Measurements from ENCODE around the gene SRI.

Gene SRI

GRCh38 chr7:88200261-88200660, 19.6 kb downstream of the SRI start:
- DNase-seq (ENCODE audit: low read depth) = no peak
- no peak overlapping the region for H3K4me3 ChIP-seq (ENCODE audit: low read depth, low read length)

DNA sequence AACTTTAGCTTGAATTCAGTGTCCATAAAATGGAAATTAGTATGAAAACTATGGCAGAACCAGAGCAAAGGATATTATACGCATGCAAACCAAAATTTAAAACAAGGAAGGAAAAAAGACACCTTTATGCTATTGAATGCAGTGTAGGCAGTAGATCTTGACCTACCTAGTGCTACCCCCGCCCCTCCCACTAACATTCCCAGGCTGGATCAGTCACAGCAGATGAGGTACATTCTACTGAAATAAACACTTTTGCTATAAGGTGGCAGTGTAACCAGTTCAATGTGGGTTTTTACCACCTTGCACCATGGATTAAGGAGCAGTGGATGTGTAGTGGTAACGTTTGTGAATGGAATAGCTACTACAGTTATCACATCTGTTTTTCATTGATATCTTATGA, 27.9 kb downstream of the SRI start:
- no peak overlapping the region for H3K4me3 ChIP-seq (ENCODE audit: low read depth, low read length)
- no peak for DNase-seq (ENCODE audit: low read depth)
- TF ChIP-seq MYC (IDR thresholded peaks at IDR 0.05; ENCODE audit: low read depth, low read length) = no peak
- TF ChIP-seq CTCF (IDR thresholded peaks at IDR 0.05; ENCODE audit: low read depth, low read length) = no peak
- TF ChIP-seq, protein P1, sequence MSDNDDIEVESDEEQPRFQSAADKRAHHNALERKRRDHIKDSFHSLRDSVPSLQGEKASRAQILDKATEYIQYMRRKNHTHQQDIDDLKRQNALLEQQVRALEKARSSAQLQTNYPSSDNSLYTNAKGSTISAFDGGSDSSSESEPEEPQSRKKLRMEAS (IDR thresholded peaks at IDR 0.05; ENCODE audit: low read depth, low read length) = no peak
- TF ChIP-seq POLR2A (IDR thresholded peaks at IDR 0.05; ENCODE audit: extremely low read depth, insufficient read length) = no peak

More at GRCh38 chr7:88200261-88200660, 19.6 kb downstream of the SRI start:
- TF ChIP-seq, protein P1 (IDR thresholded peaks at IDR 0.05; ENCODE audit: low read depth, low read length) = no peak
- no peak for TF ChIP-seq CTCF (IDR thresholded peaks at IDR 0.05; ENCODE audit: low read depth, low read length)
- no peak for TF ChIP-seq MYC (IDR thresholded peaks at IDR 0.05; ENCODE audit: low read depth, low read length)
- TF ChIP-seq POLR2A (IDR thresholded peaks at IDR 0.05; ENCODE audit: extremely low read depth, insufficient read length) = no peak

DNA sequence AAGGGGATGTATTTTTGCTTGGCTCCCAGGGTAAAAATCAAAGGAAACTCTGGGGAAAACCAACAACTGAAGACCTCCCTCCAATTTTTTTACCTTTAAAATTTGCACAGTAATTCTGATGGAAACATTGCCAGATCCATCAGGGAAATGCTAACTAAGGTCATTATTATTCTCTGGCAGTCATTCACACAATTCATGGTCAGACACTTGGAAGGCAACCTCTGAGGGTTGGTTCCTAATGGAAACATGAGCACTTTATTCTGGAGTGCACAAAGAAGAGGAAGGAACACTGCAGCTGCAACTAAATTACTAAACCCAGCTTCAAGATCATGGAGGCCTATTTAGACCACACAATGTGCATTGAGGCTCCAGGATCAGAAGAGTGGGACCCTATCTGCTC, 34.2 kb downstream of the SRI start:
- DNase-seq (ENCODE audit: low read depth) = no peak
- TF ChIP-seq CTCF (IDR thresholded peaks at IDR 0.05; ENCODE audit: low read depth, low read length) (no peak), MYC (IDR thresholded peaks at IDR 0.05; ENCODE audit: low read depth, low read length) (no peak), POLR2A (IDR thresholded peaks at IDR 0.05; ENCODE audit: extremely low read depth, insufficient read length) (no peak)
- no peak overlapping the region for H3K4me3 ChIP-seq (ENCODE audit: low read depth, low read length)

DNA sequence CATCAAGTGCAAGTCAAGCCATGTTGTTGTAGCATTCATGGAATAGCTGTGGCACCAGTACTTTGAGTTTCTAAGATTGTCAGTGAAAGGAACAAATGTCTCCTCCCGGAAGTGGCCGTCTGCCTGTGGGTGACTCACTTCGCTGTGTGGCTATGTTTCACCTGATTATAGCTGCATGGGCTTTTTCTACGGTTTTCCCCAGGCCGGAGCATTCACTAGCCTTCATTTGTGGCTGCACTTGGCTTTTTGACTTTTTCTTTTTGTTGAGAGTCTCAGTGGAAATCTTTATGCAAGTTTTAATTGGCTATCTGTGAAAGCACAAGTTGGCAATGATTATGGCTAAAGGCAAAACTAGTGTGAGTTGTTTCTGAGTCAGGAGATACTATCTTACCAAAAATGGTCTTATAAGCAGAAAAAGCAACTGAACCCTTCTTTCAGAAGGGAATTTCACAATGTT, 35.0 kb downstream of the SRI start:
- peak; percentile 36 for DNase-seq (ENCODE audit: low read depth)
- TF ChIP-seq MYC (IDR thresholded peaks at IDR 0.05; ENCODE audit: low read depth, low read length) (no peak), CTCF (IDR thresholded peaks at IDR 0.05; ENCODE audit: low read depth, low read length) (no peak), POLR2A (IDR thresholded peaks at IDR 0.05; ENCODE audit: extremely low read depth, insufficient read length) (no peak)
- TF ChIP-seq, protein P1 (IDR thresholded peaks at IDR 0.05; ENCODE audit: low read depth, low read length) = no peak
- no peak overlapping the region for H3K4me3 ChIP-seq (ENCODE audit: low read depth, low read length)

DNA sequence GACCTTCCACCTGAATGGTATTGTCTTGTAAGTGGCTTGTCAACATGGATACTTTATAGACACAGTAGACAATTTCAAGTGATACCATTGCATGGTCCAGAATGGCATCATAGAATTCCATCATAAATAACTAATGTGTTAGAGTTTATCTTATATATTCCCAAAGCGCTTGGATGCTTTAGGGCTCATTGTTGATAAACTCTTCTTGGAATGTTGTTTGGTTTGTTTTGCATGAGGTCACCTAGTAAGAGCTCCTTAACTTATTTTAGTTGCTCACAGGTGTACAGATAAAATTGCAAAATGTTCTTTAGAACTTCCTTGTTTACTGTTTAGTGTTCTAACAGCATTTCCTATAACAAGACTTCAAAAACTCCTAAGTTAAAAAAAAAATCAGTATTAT, 36.8 kb downstream of the SRI start:
- no peak overlapping the region for H3K4me3 ChIP-seq (ENCODE audit: low read depth, low read length)
- TF ChIP-seq MYC (IDR thresholded peaks at IDR 0.05; ENCODE audit: low read depth, low read length) = no peak
- no peak for TF ChIP-seq CTCF (IDR thresholded peaks at IDR 0.05; ENCODE audit: low read depth, low read length)
- TF ChIP-seq POLR2A (IDR thresholded peaks at IDR 0.05; ENCODE audit: extremely low read depth, insufficient read length) = no peak
- TF ChIP-seq, protein P1 (IDR thresholded peaks at IDR 0.05; ENCODE audit: low read depth, low read length) = no peak
- DNase-seq (ENCODE audit: low read depth) = no peak

DNA sequence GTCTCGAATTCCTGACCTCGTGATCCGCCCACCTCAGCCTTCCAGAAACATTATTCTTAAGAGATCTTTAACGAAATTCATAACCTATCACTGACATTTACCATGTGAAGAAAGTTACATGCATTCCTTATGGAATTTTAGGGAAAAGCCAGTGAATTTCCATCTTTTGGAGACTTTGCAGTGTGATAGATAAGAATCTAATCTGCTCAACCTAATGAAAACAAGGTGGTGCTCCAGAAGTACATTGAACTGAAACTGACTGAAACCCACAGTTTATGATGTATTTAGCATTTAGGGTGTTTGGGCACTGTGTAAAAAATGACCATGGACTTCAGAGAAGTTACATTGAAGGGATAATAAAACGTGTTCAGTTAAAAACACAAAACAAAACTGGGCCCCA, 43.6 kb downstream of the SRI start:
- TF ChIP-seq CTCF (IDR thresholded peaks at IDR 0.05; ENCODE audit: low read depth, low read length) = no peak
- no peak for TF ChIP-seq POLR2A (IDR thresholded peaks at IDR 0.05; ENCODE audit: extremely low read depth, insufficient read length)
- TF ChIP-seq, protein P1 (IDR thresholded peaks at IDR 0.05; ENCODE audit: low read depth, low read length) = no peak
- TF ChIP-seq MYC (IDR thresholded peaks at IDR 0.05; ENCODE audit: low read depth, low read length) = no peak
- H3K4me3 ChIP-seq (ENCODE audit: low read depth, low read length) = no peak overlapping the region
- DNase-seq (ENCODE audit: low read depth) = no peak
